D721Med (cell line): Measurements from ENCODE around the gene PRICKLE2.

Experiments
- DNase-seq: peaks from one replicate; pipeline ENCODE4 v3.0.0; 2011; ENCODE audit warnings: low spot score; ENCODE audit not compliant: insufficient read length
- FAIRE-seq: peaks from 2 replicates; lab custom pipeline; 2011; peaks lifted over from hg19 to GRCh38; lab: Jason Lieb, UNC
- TF ChIP-seq, protein P1 (sequence below): IDR thresholded peaks from 2 replicates; pipeline ENCODE4 v1.5.1; 2012; ENCODE audit warnings: mild to moderate bottlenecking, control low read depth; ENCODE audit not compliant: insufficient read depth; ENCODE audit errors: missing control alignments

PRICKLE2 gene

DNA sequence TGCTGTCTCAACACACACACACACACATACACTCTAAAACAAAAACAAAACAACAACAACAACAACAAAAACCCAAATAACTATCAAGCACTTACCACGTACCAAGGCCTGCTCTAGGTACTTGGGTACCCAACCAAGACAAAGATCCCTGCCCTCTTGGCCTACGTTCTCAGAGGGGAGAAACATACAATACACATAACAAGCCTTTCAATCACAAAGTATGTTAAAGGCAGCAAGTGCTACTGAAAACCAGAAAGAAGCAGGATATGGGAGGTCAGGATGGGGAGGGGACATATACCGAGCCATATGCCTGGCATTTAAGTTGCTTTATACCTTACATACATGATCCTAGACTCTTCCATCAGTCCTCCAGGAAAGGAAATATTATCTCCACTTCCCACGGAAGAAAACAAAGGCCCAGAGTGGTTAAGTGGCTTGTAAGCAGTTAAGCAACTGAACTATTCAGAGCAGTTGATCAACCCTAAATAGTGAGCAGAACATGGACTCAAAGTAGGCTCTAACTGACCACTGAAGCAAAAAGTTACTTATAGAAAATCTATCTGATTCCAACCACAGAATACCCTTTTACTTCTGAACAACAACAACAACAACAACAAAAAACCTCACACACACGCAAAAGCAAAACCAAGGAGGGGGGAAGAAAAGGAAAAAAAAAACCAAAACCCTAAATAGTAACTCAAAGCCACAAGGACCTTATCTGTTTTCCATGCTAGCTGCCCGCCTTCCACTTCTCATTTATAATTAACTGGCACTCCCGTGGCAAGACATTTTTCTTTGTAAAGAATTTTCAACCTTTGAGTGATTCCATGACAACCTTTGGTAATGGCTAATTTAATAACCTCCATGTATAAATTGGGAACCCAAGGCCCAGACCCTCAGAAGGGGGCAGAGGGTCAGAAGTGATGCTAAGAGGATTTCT lies 21.0 kb downstream of the PRICKLE2 start:
- TF ChIP-seq, protein P1, sequence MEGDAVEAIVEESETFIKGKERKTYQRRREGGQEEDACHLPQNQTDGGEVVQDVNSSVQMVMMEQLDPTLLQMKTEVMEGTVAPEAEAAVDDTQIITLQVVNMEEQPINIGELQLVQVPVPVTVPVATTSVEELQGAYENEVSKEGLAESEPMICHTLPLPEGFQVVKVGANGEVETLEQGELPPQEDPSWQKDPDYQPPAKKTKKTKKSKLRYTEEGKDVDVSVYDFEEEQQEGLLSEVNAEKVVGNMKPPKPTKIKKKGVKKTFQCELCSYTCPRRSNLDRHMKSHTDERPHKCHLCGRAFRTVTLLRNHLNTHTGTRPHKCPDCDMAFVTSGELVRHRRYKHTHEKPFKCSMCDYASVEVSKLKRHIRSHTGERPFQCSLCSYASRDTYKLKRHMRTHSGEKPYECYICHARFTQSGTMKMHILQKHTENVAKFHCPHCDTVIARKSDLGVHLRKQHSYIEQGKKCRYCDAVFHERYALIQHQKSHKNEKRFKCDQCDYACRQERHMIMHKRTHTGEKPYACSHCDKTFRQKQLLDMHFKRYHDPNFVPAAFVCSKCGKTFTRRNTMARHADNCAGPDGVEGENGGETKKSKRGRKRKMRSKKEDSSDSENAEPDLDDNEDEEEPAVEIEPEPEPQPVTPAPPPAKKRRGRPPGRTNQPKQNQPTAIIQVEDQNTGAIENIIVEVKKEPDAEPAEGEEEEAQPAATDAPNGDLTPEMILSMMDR, result no peak
- no peak for FAIRE-seq

DNA sequence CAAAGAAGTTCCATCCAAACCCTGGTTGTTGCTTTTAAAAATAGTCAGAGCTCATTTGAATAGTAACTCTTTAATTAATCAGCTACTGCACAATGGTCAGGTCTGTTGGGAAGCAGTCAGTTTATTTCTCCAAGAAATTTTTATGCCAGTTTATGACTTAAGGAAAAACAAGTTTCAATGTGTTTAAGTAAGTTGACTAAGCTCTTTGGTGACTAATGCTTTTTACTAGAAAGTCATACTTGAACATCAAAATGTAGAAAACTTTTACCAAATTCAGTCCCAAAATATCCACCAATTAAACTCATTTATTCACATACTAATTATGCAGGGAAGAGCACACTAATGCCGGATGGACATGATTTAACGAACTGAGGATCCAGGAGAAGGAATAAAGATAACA lies 22.1 kb downstream of the PRICKLE2 start:
- TF ChIP-seq, protein P1, result no peak
- FAIRE-seq (peak; percentile 81), DNase-seq (no peak)

More for the DNA sequence above, 21.0 kb downstream of the PRICKLE2 start:
- DNase-seq, result no peak

DNA sequence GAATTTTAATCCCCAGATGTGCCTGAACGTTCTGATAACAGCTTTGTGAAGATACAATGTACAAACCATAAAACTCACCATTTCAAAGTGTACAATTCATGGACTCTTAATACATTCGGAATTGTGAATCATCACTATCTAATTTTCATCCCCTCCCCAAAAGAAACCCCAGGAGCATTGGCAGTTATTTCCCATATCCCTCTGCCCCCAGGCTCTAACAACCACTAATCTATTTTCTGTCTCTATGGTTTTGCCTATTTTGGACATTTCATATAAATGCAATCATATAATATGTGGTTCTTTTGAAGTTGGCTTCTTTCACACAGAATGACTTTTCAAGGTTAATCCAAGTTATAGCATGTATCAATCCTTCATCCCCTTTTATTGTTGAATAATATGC lies 25.3 kb downstream of the PRICKLE2 start:
- FAIRE-seq (no peak), DNase-seq (no peak)
- TF ChIP-seq, protein P1, result no peak

DNA sequence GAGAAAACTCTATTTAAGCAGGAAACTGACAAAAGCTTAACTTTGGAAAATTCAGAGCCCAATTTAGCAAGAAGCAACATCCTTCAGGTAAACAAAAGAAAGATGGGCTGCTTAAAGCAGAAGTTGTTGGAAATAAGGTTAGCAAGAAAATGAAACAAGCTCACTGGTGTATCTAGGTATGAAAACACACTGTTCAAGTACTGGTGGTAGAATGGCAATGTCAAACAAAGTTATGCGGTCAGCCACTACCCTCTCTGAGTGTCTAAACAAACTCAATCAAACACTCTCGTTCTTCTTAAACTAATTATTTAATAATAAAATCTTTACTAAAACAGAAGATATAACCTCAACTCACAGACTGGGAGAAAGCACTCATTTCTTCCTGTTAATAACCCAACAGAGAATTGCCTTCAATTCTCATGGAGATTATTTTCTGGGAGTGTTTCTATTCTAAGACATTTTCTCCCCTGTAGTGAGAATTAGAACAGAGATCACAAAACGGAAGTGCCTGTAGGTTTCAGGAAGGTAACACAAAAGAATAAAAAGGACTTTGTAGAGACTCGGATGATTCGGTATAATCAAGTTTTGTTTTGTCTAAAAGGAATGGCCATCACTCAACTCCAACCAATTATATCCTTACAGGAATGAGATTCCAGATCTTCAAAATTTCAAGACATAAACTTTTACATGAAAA lies 28.9 kb downstream of the PRICKLE2 start:
- TF ChIP-seq, protein P1, result no peak
- FAIRE-seq (no peak), DNase-seq (no peak)

DNA sequence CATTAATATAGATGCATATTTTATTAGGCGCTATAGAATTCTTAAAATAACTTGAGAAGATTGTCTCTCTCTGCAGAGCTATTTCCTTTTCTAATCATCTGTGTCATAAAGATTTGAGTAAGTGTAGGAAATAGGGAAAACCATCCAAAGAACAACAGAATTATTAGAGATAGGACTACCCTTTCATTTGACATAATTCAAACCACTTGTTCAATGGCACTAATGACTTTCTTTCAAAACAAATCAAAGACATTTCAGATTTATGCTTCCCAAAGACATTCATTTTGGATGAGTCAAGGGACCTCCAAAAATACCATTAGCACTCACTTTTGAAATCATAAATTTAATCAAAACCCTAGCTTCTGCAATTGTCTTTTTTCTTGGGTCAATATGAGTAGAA lies 29.5 kb downstream of the PRICKLE2 start:
- TF ChIP-seq, protein P1, result no peak
- FAIRE-seq (peak; percentile 75), DNase-seq (no peak)

DNA sequence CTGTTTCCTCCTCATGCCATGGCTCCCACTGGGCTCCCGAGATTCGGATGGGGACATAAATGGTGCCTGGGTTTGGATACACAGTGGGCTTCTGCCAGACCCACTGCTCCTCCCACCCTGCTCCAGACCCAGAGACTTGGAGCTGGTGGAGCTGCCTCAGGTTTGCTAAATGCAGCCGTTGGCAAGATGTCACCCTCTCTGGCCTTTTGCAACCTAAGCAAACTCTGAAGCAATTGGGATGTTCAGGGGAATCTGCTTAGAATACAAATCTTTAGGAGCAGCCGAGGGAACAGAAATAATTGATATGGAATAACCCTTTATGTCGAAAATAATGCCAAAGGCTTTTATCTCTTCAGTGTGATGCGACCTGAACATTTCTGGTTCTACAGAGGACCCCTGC lies 33.4 kb downstream of the PRICKLE2 start:
- DNase-seq, result no peak
- no peak for FAIRE-seq
- TF ChIP-seq, protein P1, result no peak
